Neural cell (in vitro differentiated cells): ENCODE data around the gene NRL. TPM values are rescaled to one million over a fixed set of nuclear protein-coding genes. Genes with fewer than 3 reads are reported as not detected.

ENCODE experiments used
- H2AFZ ChIP-seq: fragments of 200-600, 300-800 bp; sonication (generic), shearing (Covaris generic); 2 replicates; pipeline ENCODE4 v1.6.0; 2014; ENCODE audit warnings: low read depth, mild to moderate bottlenecking, antibody characterized with exemption, low read length, moderate library complexity
- H3F3A ChIP-seq: fragments of 200-600 bp; shearing (Covaris generic); 2 replicates; pipeline ENCODE4 v1.6.1; 2016; ENCODE audit warnings: mild to moderate bottlenecking, moderate library complexity, mixed read lengths, antibody characterized with exemption, low read length; ENCODE audit not compliant: insufficient read depth, poor library complexity, severe bottlenecking
- H3K27ac ChIP-seq: fragments of 200-600, 300-800 bp; sonication (generic), shearing (Covaris generic); 2 replicates; pipeline ENCODE4 v1.5.1; 2014; ENCODE audit warnings: mild to moderate bottlenecking, low read length, moderate library complexity
- H3K27me3 ChIP-seq: fragments of 300-800, 200-600 bp; sonication (generic), shearing (Covaris generic); 2 replicates; pipeline ENCODE4 v1.6.0; 2014; ENCODE audit warnings: mild to moderate bottlenecking, low read depth, low read length, moderate library complexity; ENCODE audit not compliant: insufficient read depth
- H3K36me3 ChIP-seq: fragments of 300-800, 200-600 bp; sonication (generic), shearing (Covaris generic); 2 replicates; pipeline ENCODE4 v1.5.1; 2014; ENCODE audit warnings: mild to moderate bottlenecking, antibody characterized with exemption, low read length, moderate library complexity; ENCODE audit not compliant: insufficient read depth
- H3K4me2 ChIP-seq: fragments of 300-800, 200-600 bp; sonication (generic), shearing (Covaris generic); 2 replicates; pipeline ENCODE4 v1.6.0; 2014; ENCODE audit warnings: mild to moderate bottlenecking, low read length
- H3K4me3 ChIP-seq: fragments of 300-800, 200-600 bp; sonication (generic), shearing (Covaris generic); 2 replicates; pipeline ENCODE4 v1.5.1; 2014; ENCODE audit warnings: mild to moderate bottlenecking, low read length, moderate library complexity
- H3K79me2 ChIP-seq: fragments of 200-600 bp; shearing (Covaris generic); replicated peaks from 2 replicates; pipeline ENCODE4 v1.6.0; 2014; ENCODE audit warnings: mild to moderate bottlenecking, low read length, moderate library complexity; ENCODE audit not compliant: insufficient read depth
- H3K9ac ChIP-seq: fragments of 300-800, 200-600 bp; sonication (generic), shearing (Covaris generic); 2 replicates; pipeline ENCODE4 v1.6.1; 2016; ENCODE audit warnings: mild to moderate bottlenecking, low read length, mixed read lengths
- H3K9me2 ChIP-seq: fragments of 200-600 bp; shearing (Covaris generic); 2 replicates; pipeline ENCODE4 v1.6.1; 2016; ENCODE audit warnings: mild to moderate bottlenecking, low read length, mixed read lengths; ENCODE audit not compliant: insufficient read depth
- H3K9me3 ChIP-seq: fragments of 200-600, 300-800 bp; sonication (generic), shearing (Covaris generic); 2 replicates; pipeline ENCODE4 v1.6.1; 2016; ENCODE audit warnings: mild to moderate bottlenecking, mixed run types, low read length, moderate library complexity, mixed read lengths
- H4K20me1 ChIP-seq: fragments of 200-600 bp; shearing (Covaris generic); 2 replicates; pipeline ENCODE4 v1.6.1; 2016; ENCODE audit warnings: mild to moderate bottlenecking, mixed run types; ENCODE audit not compliant: insufficient read depth
- CTCF ChIP-seq: fragments of 450-650 bp; IDR thresholded peaks from 2 replicates; pipeline ENCODE4 v1.5.1; 2014; ENCODE audit warnings: antibody characterized with exemption, mild to moderate bottlenecking, moderate library complexity; ENCODE audit not compliant: poor library complexity, severe bottlenecking
- EP300 ChIP-seq: fragments of 450-650 bp; conservative IDR thresholded peaks from 2 replicates; pipeline ENCODE4 v1.6.1; 2014; ENCODE audit warnings: antibody characterized with exemption, mild to moderate bottlenecking, moderate library complexity; ENCODE audit not compliant: poor library complexity, severe bottlenecking
- EZH2 ChIP-seq: fragments of 200-600, 300-800 bp; shearing (Covaris generic), sonication (generic); IDR thresholded peaks from 2 replicates; pipeline ENCODE4 v1.6.1; 2014; ENCODE audit warnings: antibody characterized with exemption, low read length, borderline replicate concordance, mild to moderate bottlenecking; ENCODE audit not compliant: insufficient read depth, poor library complexity, severe bottlenecking
- MXI1 ChIP-seq: fragments of 450-650 bp; conservative IDR thresholded peaks from 2 replicates; pipeline ENCODE4 v1.6.1; 2014; ENCODE audit warnings: antibody characterized with exemption, mild to moderate bottlenecking; ENCODE audit not compliant: poor library complexity, severe bottlenecking
- POLR2AphosphoS5 ChIP-seq: IDR thresholded peaks from 2 replicates; pipeline ENCODE4 v1.6.1; 2012
- RAD21 ChIP-seq: fragments of 450-650 bp; conservative IDR thresholded peaks from 2 replicates; pipeline ENCODE4 v1.6.1; 2014; ENCODE audit warnings: antibody characterized with exemption, mild to moderate bottlenecking, moderate library complexity
- REST ChIP-seq: IDR thresholded peaks from 2 replicates; pipeline ENCODE4 v1.6.1; 2012; ENCODE audit warnings: borderline replicate concordance
- SMC3 ChIP-seq: fragments of 450-650 bp; conservative IDR thresholded peaks from 2 replicates; pipeline ENCODE4 v1.6.1; 2014; ENCODE audit warnings: antibody characterized with exemption, mild to moderate bottlenecking, moderate library complexity; ENCODE audit not compliant: poor library complexity
- TAF1 ChIP-seq: IDR thresholded peaks from 2 replicates; pipeline ENCODE4 v1.6.1; 2012; ENCODE audit warnings: low read depth
- polyA plus RNA-seq: library from polyadenylated mRNA; depleted of rRNA; stranded (reverse); fragments of >200 nt; gene quantifications from 2 replicates; pipeline ENCODE4 v1.2.3, GENCODE V29; 2014

NRL gene
- polyA plus RNA-seq, 1 donor from 2014 or later = 9.5 TPM

- Histone ChIP-seq H3K27me3 (no peaks in the 10 kb centered on the region), H3K4me2 (no peak overlapping the region), H3K9me3 (no peaks in the 10 kb centered on the region), H3F3A (peaks cover 11% of the 10 kb centered on the region), H3K79me2 (peaks cover 9% of the 10 kb centered on the region), H4K20me1 (no peaks in the 10 kb centered on the region), H3K27ac (no peak overlapping the region), H3K36me3 (no peaks in the 10 kb centered on the region), H3K9ac (no peak overlapping the region), H2AFZ (no peak overlapping the region), H3K9me2 (no peaks in the 10 kb centered on the region), H3K4me3 (peak overlapping the region; percentile 97)
- TF ChIP-seq SMC3 (no peak), TAF1 (no peak), MXI1 (no peak)
Measured at GRCh38 chr14:24145219-24145618, 30.5 kb upstream of the NRL start.

- Histone ChIP-seq H3K4me2 (no peak overlapping the region), H3K27ac (no peak overlapping the region), H3F3A (peaks cover 11% of the 10 kb centered on the region), H4K20me1 (no peaks in the 10 kb centered on the region), H3K4me3 (no peak overlapping the region), H3K79me2 (peaks cover 13% of the 10 kb centered on the region), H3K9ac (no peak overlapping the region), H3K9me3 (no peaks in the 10 kb centered on the region), H3K9me2 (no peaks in the 10 kb centered on the region), H3K27me3 (no peaks in the 10 kb centered on the region), H3K36me3 (no peaks in the 10 kb centered on the region), H2AFZ (no peak overlapping the region)
- TF ChIP-seq EP300 = no peak
- no peak for TF ChIP-seq TAF1
- TF ChIP-seq POLR2AphosphoS5 = no peak
- no peak for TF ChIP-seq RAD21
- TF ChIP-seq EZH2 = no peak
- TF ChIP-seq CTCF = no peak
- no peak for TF ChIP-seq REST
- no peak for TF ChIP-seq MXI1
- TF ChIP-seq SMC3 = no peak
Measured at GRCh38 chr14:24144451-24144850, 29.7 kb upstream of the NRL start.

- Histone ChIP-seq H3K9ac (no peak overlapping the region), H3K9me2 (no peaks in the 10 kb centered on the region), H3K79me2 (peaks cover 19% of the 10 kb centered on the region), H3K9me3 (no peaks in the 10 kb centered on the region), H2AFZ (no peak overlapping the region), H3K27ac (no peak overlapping the region), H3K27me3 (no peaks in the 10 kb centered on the region), H3F3A (peaks cover 11% of the 10 kb centered on the region), H3K4me2 (no peak overlapping the region), H4K20me1 (no peaks in the 10 kb centered on the region), H3K4me3 (no peak overlapping the region), H3K36me3 (no peaks in the 10 kb centered on the region)
- TF ChIP-seq MXI1 (no peak), REST (no peak), EP300 (no peak), EZH2 (no peak), POLR2AphosphoS5 (no peak), CTCF (no peak), RAD21 (no peak)
Measured at GRCh38 chr14:24143511-24143910, 28.8 kb upstream of the NRL start.
